Ovary (tissue), 3 donors: Measurements from ENCODE around the gene MAZ.
A peak's percentile ranks its signal among the peaks of the same experiment; 100 is the strongest.

ENCODE experiments used
- EP300 ChIP-seq: sonication (generic); formaldehyde crosslinking; IDR thresholded peaks from one replicate; pipeline ENCODE4 v1.6.1; 2017; ENCODE audit warnings: antibody characterized with exemption
- POLR2A ChIP-seq: fragments of 450-650 bp; IDR thresholded peaks from one replicate; pipeline ENCODE4 v1.6.1; 2017; ENCODE audit warnings: antibody characterized with exemption, mild to moderate bottlenecking, moderate library complexity
- TF ChIP-seq, protein P1 (sequence below), 3 donors: fragments of 450-650 bp in 2 of 3; fragments of 200-600 bp in 1 of 3; IDR thresholded peaks; one replicate each; pipeline versions ENCODE4 v1.5.1 to v1.8.0; 2016 to 2022; ENCODE audit warnings: antibody characterized with exemption in 3 of 3, mild to moderate bottlenecking in 1 of 3
- donor health status: DM: no; HTN: no; CAD: no.

DNA sequence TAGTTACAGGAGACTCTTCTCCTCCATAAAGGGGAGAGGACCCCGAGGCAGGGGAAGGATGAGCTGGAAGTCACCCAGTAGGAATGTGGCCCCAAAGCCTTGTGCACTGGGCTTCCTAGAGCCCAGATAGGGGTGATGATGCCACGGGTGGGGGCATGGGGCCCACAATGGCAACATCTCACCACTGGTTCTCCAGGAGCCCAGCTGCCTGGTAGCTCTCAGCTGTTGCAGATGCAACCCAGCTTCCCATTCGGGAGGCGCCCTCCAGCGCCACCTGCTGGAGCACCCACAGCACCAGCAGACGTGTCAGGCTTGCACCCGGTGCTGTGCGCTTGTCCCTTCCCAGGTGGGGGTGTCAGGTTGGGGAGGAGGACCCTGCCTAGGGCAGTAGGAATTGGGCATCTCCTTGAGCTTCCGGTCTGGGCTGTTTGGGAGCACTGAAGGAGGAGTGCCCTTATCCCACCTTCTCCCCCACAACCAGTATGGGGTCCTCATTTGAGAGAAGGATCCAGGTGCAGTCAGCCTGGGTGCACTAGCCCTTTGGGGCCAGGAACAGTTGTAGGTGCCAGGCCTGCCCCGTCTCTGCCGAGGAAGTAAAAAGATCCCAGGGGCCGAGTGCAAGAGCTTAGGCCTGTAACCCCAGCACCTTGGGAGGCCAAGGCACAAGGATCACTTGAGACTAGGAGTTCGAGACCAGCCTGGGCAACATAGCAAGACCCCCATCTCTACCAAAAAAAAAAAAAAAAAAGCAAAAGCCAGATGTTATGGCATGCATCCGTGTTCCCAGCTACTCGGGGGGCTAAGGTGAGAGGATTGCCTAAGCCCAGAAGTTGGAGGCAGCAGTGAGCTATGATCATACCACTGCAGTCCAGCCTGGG is 42.3 kb downstream of the MAZ start:
- TF ChIP-seq, protein P1, sequence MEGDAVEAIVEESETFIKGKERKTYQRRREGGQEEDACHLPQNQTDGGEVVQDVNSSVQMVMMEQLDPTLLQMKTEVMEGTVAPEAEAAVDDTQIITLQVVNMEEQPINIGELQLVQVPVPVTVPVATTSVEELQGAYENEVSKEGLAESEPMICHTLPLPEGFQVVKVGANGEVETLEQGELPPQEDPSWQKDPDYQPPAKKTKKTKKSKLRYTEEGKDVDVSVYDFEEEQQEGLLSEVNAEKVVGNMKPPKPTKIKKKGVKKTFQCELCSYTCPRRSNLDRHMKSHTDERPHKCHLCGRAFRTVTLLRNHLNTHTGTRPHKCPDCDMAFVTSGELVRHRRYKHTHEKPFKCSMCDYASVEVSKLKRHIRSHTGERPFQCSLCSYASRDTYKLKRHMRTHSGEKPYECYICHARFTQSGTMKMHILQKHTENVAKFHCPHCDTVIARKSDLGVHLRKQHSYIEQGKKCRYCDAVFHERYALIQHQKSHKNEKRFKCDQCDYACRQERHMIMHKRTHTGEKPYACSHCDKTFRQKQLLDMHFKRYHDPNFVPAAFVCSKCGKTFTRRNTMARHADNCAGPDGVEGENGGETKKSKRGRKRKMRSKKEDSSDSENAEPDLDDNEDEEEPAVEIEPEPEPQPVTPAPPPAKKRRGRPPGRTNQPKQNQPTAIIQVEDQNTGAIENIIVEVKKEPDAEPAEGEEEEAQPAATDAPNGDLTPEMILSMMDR (IDR thresholded peaks at IDR 0.05), result peak; percentile 78 to 88 (median 84)
- TF ChIP-seq EP300 (no peak), POLR2A (no peak)
